ENCODE data around the gene RWDD1.

RWDD1 gene

DNA sequence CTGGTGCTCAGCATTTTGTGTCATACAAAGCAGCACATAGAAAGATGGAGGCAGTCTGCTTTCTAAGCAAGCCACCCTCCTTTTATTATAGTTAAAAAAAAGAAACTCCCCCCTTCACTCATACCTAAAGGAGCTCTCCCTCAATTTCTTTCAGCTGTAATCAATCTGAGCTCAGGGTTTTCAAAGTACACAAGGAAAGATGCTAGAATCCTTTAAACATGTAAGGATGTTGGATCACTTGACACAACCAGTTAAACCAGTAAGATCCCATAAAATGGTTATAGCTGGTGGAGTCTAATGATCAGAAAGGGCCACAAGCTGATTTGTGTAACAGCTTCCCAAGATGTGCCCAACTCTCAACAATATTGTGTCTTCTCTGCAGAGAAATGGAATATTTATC, 17.9 kb upstream of the RWDD1 start, which contains the start of gene CALHM4:
Gene CALHM4 (plus strand): TSS at position 301 of the 400 bp plus-strand sequence. CDS start 43 bp downstream, at position 344.
- H3K36me3 ChIP-seq (replicated peaks in 1 of 2; ENCODE audit: control insufficient read depth in 2 of 2, insufficient read depth in 2 of 2, low read length in 2 of 2) = no peaks in the 10 kb centered on the region
- no peaks in the 10 kb centered on the region for H3K27me3 ChIP-seq (ENCODE audit: control insufficient read depth in 3 of 3, insufficient read depth in 3 of 3, low read depth in 1 of 3, low read length in 3 of 3)
- H2BK15ac ChIP-seq (ENCODE audit: low read length) = no peak within 1 kb of the TSS
- H2BK12ac ChIP-seq (ENCODE audit: low read length) = no peak within 1 kb of the TSS
- H3K18ac ChIP-seq (ENCODE audit: low read length) = no peak within 1 kb of the TSS
- H3K14ac ChIP-seq (ENCODE audit: low read length) = no peak within 1 kb of the TSS
- H4K91ac ChIP-seq (ENCODE audit: low read depth, low read length, poor library complexity) = no peak within 1 kb of the TSS
- H3K9me3 ChIP-seq (replicated peaks in 1 of 2; ENCODE audit: control insufficient read depth in 2 of 2, insufficient read depth in 1 of 2, low read depth in 1 of 2, low read length in 2 of 2) = no peaks in the 10 kb centered on the region
- H2AFZ ChIP-seq (ENCODE audit: low read length) = peak within 1 kb of the TSS; percentile 8
- no peak within 1 kb of the TSS for H3K4me2 ChIP-seq (ENCODE audit: insufficient read depth, low read length, poor library complexity, severe bottlenecking)
- H3K4me3 ChIP-seq (ENCODE audit: low read length in 2 of 2) = peak within 1 kb of the TSS in 1 of 2 donors; percentile 26
- H4K8ac ChIP-seq (ENCODE audit: low read depth, low read length) = no peak within 1 kb of the TSS
- no peak within 1 kb of the TSS for H3K4ac ChIP-seq (ENCODE audit: low read length)
- no peak within 1 kb of the TSS for H2BK5ac ChIP-seq (ENCODE audit: low read length)
- H3K79me1 ChIP-seq (ENCODE audit: low read depth, low read length) = no peaks in the 10 kb centered on the region
- H2AK5ac ChIP-seq (ENCODE audit: low read depth, low read length) = no peak within 1 kb of the TSS
- no peak within 1 kb of the TSS for H3K23ac ChIP-seq (ENCODE audit: low read depth, low read length, poor library complexity)
- H3K27ac ChIP-seq (replicated peaks; ENCODE audit: low read length) = no peak within 1 kb of the TSS
- DNase-seq (ENCODE audit: low spot score) = no peak
- no peak within 1 kb of the TSS for H3K9ac ChIP-seq (ENCODE audit: low read depth, low read length, poor library complexity)
- peaks cover 2 to 3% of the 10 kb centered on the region in 2 donors for H3K4me1 ChIP-seq (ENCODE audit: control insufficient read depth in 2 of 2, insufficient read depth in 1 of 2, low read depth in 1 of 2, low read length in 2 of 2)
- no peak within 1 kb of the TSS for H2BK120ac ChIP-seq (ENCODE audit: low read depth, low read length)

- Histone ChIP-seq H3K4me1 (ENCODE audit: control insufficient read depth in 2 of 2, insufficient read depth in 1 of 2, low read depth in 1 of 2, low read length in 2 of 2) (peaks cover 2 to 3% of the 10 kb centered on the region in 2 donors), H4K8ac (ENCODE audit: low read depth, low read length) (no peak overlapping the region), H3K4me2 (ENCODE audit: insufficient read depth, low read length, poor library complexity, severe bottlenecking) (no peak overlapping the region), H2AK5ac (ENCODE audit: low read depth, low read length) (no peak overlapping the region), H3K27ac (replicated peaks; ENCODE audit: low read length) (no peak overlapping the region), H3K18ac (ENCODE audit: low read length) (no peak overlapping the region), H3K14ac (ENCODE audit: low read length) (no peak overlapping the region), H3K36me3 (replicated peaks in 1 of 2; ENCODE audit: control insufficient read depth in 2 of 2, insufficient read depth in 2 of 2, low read length in 2 of 2) (no peaks in the 10 kb centered on the region), H2BK120ac (ENCODE audit: low read depth, low read length) (no peak overlapping the region), H2BK15ac (ENCODE audit: low read length) (no peak overlapping the region), H3K4ac (ENCODE audit: low read length) (no peak overlapping the region), H3K27me3 (ENCODE audit: control insufficient read depth in 3 of 3, insufficient read depth in 3 of 3, low read depth in 1 of 3, low read length in 3 of 3) (no peaks in the 10 kb centered on the region), H3K23ac (ENCODE audit: low read depth, low read length, poor library complexity) (no peak overlapping the region), H2BK5ac (ENCODE audit: low read length) (no peak overlapping the region), H3K4me3 (ENCODE audit: low read length in 2 of 2) (no peak overlapping the region), H2BK12ac (ENCODE audit: low read length) (no peak overlapping the region), H3K9me3 (replicated peaks in 1 of 2; ENCODE audit: control insufficient read depth in 2 of 2, insufficient read depth in 1 of 2, low read depth in 1 of 2, low read length in 2 of 2) (no peaks in the 10 kb centered on the region), H3K79me1 (ENCODE audit: low read depth, low read length) (no peaks in the 10 kb centered on the region), H3K9ac (ENCODE audit: low read depth, low read length, poor library complexity) (no peak overlapping the region), H4K91ac (ENCODE audit: low read depth, low read length, poor library complexity) (no peak overlapping the region), H2AFZ (ENCODE audit: low read length) (no peak overlapping the region)
- WGBS, 2 donors (ENCODE audit: extremely low coverage in 2 of 2, insufficient read length in 2 of 2, insufficient replicate concordance in 1 of 2) = no CpG with 5 or more reads among the region's 1 CpG
- no peak for DNase-seq (ENCODE audit: low spot score)
Observed at GRCh38 chr6:116556065-116556464, 15.2 kb upstream of the RWDD1 start.

DNA sequence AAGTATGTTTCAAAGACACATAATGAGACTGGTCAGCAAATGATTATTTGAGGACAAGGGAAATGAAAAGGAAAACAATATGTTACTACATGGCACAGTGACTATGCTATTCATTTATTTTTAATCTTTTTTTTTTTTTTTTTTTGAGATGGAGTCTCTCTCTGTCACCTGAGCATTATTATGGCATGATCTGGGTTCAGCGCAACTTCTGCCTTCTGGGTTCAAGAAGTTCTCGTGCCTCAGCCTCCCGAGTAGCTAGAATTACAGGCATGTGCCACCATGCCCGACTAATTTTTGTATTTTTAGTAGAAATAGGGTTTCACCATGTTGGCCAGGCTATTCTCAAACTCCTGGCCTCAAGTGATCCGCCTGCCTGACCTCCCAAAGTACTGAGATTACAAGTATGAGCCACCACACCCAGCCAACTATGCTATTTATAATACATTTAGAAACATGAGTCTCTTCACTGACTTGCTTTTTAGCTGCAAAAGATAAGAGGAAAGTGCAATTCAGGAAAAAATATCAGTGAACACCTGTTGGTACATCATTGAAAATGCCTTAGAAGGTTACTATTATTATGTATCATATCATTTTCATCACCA, 14.4 kb upstream of the RWDD1 start:
- Histone ChIP-seq H3K9ac (ENCODE audit: low read depth, low read length, poor library complexity) (no peak overlapping the region), H2BK12ac (ENCODE audit: low read length) (no peak overlapping the region), H2BK15ac (ENCODE audit: low read length) (no peak overlapping the region), H2BK5ac (ENCODE audit: low read length) (no peak overlapping the region), H4K91ac (ENCODE audit: low read depth, low read length, poor library complexity) (no peak overlapping the region), H2BK120ac (ENCODE audit: low read depth, low read length) (no peak overlapping the region), H3K4ac (ENCODE audit: low read length) (no peak overlapping the region), H3K14ac (ENCODE audit: low read length) (no peak overlapping the region), H3K9me3 (replicated peaks in 1 of 2; ENCODE audit: control insufficient read depth in 2 of 2, insufficient read depth in 1 of 2, low read depth in 1 of 2, low read length in 2 of 2) (no peaks in the 10 kb centered on the region), H2AFZ (ENCODE audit: low read length) (no peak overlapping the region), H3K18ac (ENCODE audit: low read length) (no peak overlapping the region), H3K27ac (replicated peaks; ENCODE audit: low read length) (no peak overlapping the region), H3K4me1 (ENCODE audit: control insufficient read depth in 2 of 2, insufficient read depth in 1 of 2, low read depth in 1 of 2, low read length in 2 of 2) (peaks cover 2 to 3% of the 10 kb centered on the region in 2 donors), H2AK5ac (ENCODE audit: low read depth, low read length) (no peak overlapping the region), H3K27me3 (ENCODE audit: control insufficient read depth in 3 of 3, insufficient read depth in 3 of 3, low read depth in 1 of 3, low read length in 3 of 3) (no peaks in the 10 kb centered on the region), H3K36me3 (replicated peaks in 1 of 2; ENCODE audit: control insufficient read depth in 2 of 2, insufficient read depth in 2 of 2, low read length in 2 of 2) (no peaks in the 10 kb centered on the region), H3K4me3 (ENCODE audit: low read length in 2 of 2) (no peak overlapping the region), H3K79me1 (ENCODE audit: low read depth, low read length) (no peaks in the 10 kb centered on the region), H4K8ac (ENCODE audit: low read depth, low read length) (no peak overlapping the region), H3K23ac (ENCODE audit: low read depth, low read length, poor library complexity) (no peak overlapping the region), H3K4me2 (ENCODE audit: insufficient read depth, low read length, poor library complexity, severe bottlenecking) (no peak overlapping the region)
- no CpG with 5 or more reads among the region's 5 CpGs for WGBS, 2 donors (ENCODE audit: extremely low coverage in 2 of 2, insufficient read length in 2 of 2, insufficient replicate concordance in 1 of 2)
- no peak for DNase-seq (ENCODE audit: low spot score)

DNA sequence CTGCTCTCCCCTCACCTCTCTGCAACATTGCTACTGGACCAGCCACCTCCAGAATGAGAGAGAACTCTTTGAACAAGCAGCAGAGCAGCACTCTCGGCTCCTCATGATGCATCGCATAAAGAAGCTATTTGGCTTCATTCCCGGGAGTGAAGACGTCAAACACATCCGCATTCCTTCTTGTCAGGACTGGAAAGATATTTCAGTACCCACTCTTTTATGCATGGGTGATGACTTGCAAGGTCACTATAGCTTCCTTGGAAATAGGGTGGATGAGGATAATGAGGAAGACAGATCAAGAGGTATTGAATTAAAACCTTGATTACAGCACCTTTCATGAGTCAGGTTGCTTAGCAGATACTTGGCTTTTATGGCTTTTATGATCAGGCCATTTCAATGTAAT, 13.4 kb upstream of the RWDD1 start:
- Histone ChIP-seq H3K9ac (ENCODE audit: low read depth, low read length, poor library complexity) (no peak overlapping the region), H3K4me2 (ENCODE audit: insufficient read depth, low read length, poor library complexity, severe bottlenecking) (no peak overlapping the region), H3K27ac (replicated peaks; ENCODE audit: low read length) (no peak overlapping the region), H2BK5ac (ENCODE audit: low read length) (no peak overlapping the region), H3K4ac (ENCODE audit: low read length) (no peak overlapping the region), H3K18ac (ENCODE audit: low read length) (no peak overlapping the region), H3K79me1 (ENCODE audit: low read depth, low read length) (no peaks in the 10 kb centered on the region), H3K27me3 (ENCODE audit: control insufficient read depth in 3 of 3, insufficient read depth in 3 of 3, low read depth in 1 of 3, low read length in 3 of 3) (no peaks in the 10 kb centered on the region), H4K91ac (ENCODE audit: low read depth, low read length, poor library complexity) (no peak overlapping the region), H3K4me3 (ENCODE audit: low read length in 2 of 2) (no peak overlapping the region), H2BK120ac (ENCODE audit: low read depth, low read length) (no peak overlapping the region), H2BK12ac (ENCODE audit: low read length) (no peak overlapping the region), H3K14ac (ENCODE audit: low read length) (no peak overlapping the region), H2BK15ac (ENCODE audit: low read length) (no peak overlapping the region), H3K4me1 (ENCODE audit: control insufficient read depth in 2 of 2, insufficient read depth in 1 of 2, low read depth in 1 of 2, low read length in 2 of 2) (peaks cover 2 to 3% of the 10 kb centered on the region in 2 donors), H3K9me3 (replicated peaks in 1 of 2; ENCODE audit: control insufficient read depth in 2 of 2, insufficient read depth in 1 of 2, low read depth in 1 of 2, low read length in 2 of 2) (no peaks in the 10 kb centered on the region), H3K23ac (ENCODE audit: low read depth, low read length, poor library complexity) (no peak overlapping the region), H2AK5ac (ENCODE audit: low read depth, low read length) (no peak overlapping the region), H3K36me3 (replicated peaks in 1 of 2; ENCODE audit: control insufficient read depth in 2 of 2, insufficient read depth in 2 of 2, low read length in 2 of 2) (no peaks in the 10 kb centered on the region), H4K8ac (ENCODE audit: low read depth, low read length) (no peak overlapping the region), H2AFZ (ENCODE audit: low read length) (peak overlapping the region; percentile 47)
- no peak for DNase-seq (ENCODE audit: low spot score)
- WGBS, 2 donors (ENCODE audit: extremely low coverage in 2 of 2, insufficient read length in 2 of 2, insufficient replicate concordance in 1 of 2) = no CpG with 5 or more reads among the region's 5 CpGs
